OCI-LY1 (cell line): ENCODE results near the gene RCBTB1.

Source experiments
- H2AFZ ChIP-seq: fragments of 200-600 bp; sonication (generic), shearing (Covaris generic); 2 replicates; pipeline ENCODE4 v1.6.0; 2014; ENCODE audit warnings: antibody characterized with exemption, mild to moderate bottlenecking, low read length
- H3F3A ChIP-seq: fragments of 200-600 bp; sonication (generic), shearing (Covaris generic); 2 replicates; pipeline ENCODE4 v1.6.0; 2014; ENCODE audit warnings: mild to moderate bottlenecking, antibody characterized with exemption, low read length, moderate library complexity; ENCODE audit not compliant: insufficient read depth
- H3K27ac ChIP-seq: fragments of 200-600 bp; sonication (generic); 2 replicates; pipeline ENCODE4 v1.5.1; 2014; ENCODE audit warnings: low read length, mixed run types, mild to moderate bottlenecking, low read depth; ENCODE audit not compliant: poor library complexity, severe bottlenecking
- H3K27me3 ChIP-seq: fragments of 200-600 bp; sonication (generic); 2 replicates; pipeline ENCODE4 v1.6.0; 2014; ENCODE audit warnings: antibody characterized with exemption, mild to moderate bottlenecking, low read length, moderate library complexity; ENCODE audit not compliant: insufficient read depth
- H3K36me3 ChIP-seq: fragments of 200-600 bp; sonication (generic); 2 replicates; pipeline ENCODE4 v1.6.1; 2014; ENCODE audit warnings: mild to moderate bottlenecking, antibody characterized with exemption, low read length, moderate library complexity, mixed read lengths; ENCODE audit not compliant: insufficient read depth
- H3K4me1 ChIP-seq: fragments of 200-600 bp; sonication (generic); 2 replicates; pipeline ENCODE4 v1.5.1; 2014; ENCODE audit warnings: mild to moderate bottlenecking, low read length, moderate library complexity; ENCODE audit not compliant: insufficient read depth, severe bottlenecking
- H3K4me2 ChIP-seq: fragments of 200-600 bp; sonication (generic), shearing (Covaris generic); 2 replicates; pipeline ENCODE4 v1.6.1; 2014; ENCODE audit warnings: low read length
- H3K4me3 ChIP-seq: fragments of 200-600 bp; sonication (generic); 2 replicates; pipeline ENCODE4 v1.5.1; 2014; ENCODE audit warnings: low read length, low read depth, mild to moderate bottlenecking, mixed read lengths; ENCODE audit not compliant: poor library complexity, severe bottlenecking
- H3K79me2 ChIP-seq: fragments of 200-600 bp; shearing (Covaris generic); 2 replicates; pipeline ENCODE4 v1.6.1; 2016; ENCODE audit warnings: mixed run types, low read length, mixed read lengths; ENCODE audit not compliant: insufficient read depth
- H3K9ac ChIP-seq: fragments of 200-600 bp; sonication (generic), shearing (Covaris generic); 2 replicates; pipeline ENCODE4 v1.6.1; 2014; ENCODE audit warnings: mild to moderate bottlenecking, low read length, mixed read lengths
- H3K9me2 ChIP-seq: fragments of 200-600 bp; sonication (generic), shearing (Covaris generic); 2 replicates; pipeline ENCODE4 v1.6.1; 2014; ENCODE audit warnings: low read depth, mild to moderate bottlenecking, low read length, mixed read lengths
- H3K9me3 ChIP-seq: fragments of 200-600 bp; shearing (Covaris generic); 2 replicates; pipeline ENCODE4 v1.6.1; 2014; ENCODE audit warnings: low read length, mixed read lengths
- H4K20me1 ChIP-seq: fragments of 200-600 bp; sonication (generic), shearing (Covaris generic); 2 replicates; pipeline ENCODE4 v1.6.0; 2016; ENCODE audit warnings: mild to moderate bottlenecking, low read length; ENCODE audit not compliant: insufficient read depth
- CTCF ChIP-seq: fragments of 200-600 bp; sonication (generic), shearing (Covaris generic); IDR thresholded peaks from 2 replicates; pipeline ENCODE4 v1.5.1; 2017; ENCODE audit warnings: mild to moderate bottlenecking, antibody characterized with exemption, low read length, moderate library complexity, mixed read lengths
- EZH2 ChIP-seq: fragments of 200-600 bp; sonication (generic), shearing (Covaris generic); IDR thresholded peaks from 2 replicates; pipeline ENCODE4 v1.8.0; 2017; ENCODE audit warnings: borderline replicate concordance, mixed run types, mild to moderate bottlenecking, antibody characterized with exemption, low read length, moderate library complexity, mixed read lengths

RCBTB1 gene

GRCh38 chr13:49536144-49536873 is 49.0 kb downstream of the RCBTB1 start:
- no peaks in the 10 kb centered on the region for H3K79me2 ChIP-seq
- H3K4me1 ChIP-seq = peaks cover 86% of the 10 kb centered on the region
- no peaks in the 10 kb centered on the region for H3K27me3 ChIP-seq
- no peaks in the 10 kb centered on the region for H4K20me1 ChIP-seq
- TF ChIP-seq EZH2 (no peak), CTCF (no peak)
- no peaks in the 10 kb centered on the region for H3F3A ChIP-seq
- no peak overlapping the region for H3K4me3 ChIP-seq
- no peaks in the 10 kb centered on the region for H3K9me3 ChIP-seq
- peak overlapping the region; percentile 93 for H3K27ac ChIP-seq
- H2AFZ ChIP-seq = no peak overlapping the region
- no peaks in the 10 kb centered on the region for H3K9me2 ChIP-seq
- peaks cover 67% of the 10 kb centered on the region for H3K36me3 ChIP-seq
- peak overlapping the region; percentile 27; the same call in 1 of the 2 replicates for H3K4me2 ChIP-seq
- no peak overlapping the region; the same call in 1 of the 2 replicates for H3K9ac ChIP-seq

- Histone ChIP-seq H3K9ac (peak overlapping the region; percentile 41; the same call in 1 of the 2 replicates), H3K36me3 (peaks cover 57% of the 10 kb centered on the region; the same call in 1 of the 2 replicates)
Measured at GRCh38 chr13:49533591-49534269, 51.6 kb downstream of the RCBTB1 start.

GRCh38 chr13:49533011-49533410 is 52.3 kb downstream of the RCBTB1 start:
- H3K4me1 ChIP-seq = peaks cover 89% of the 10 kb centered on the region

More at GRCh38 chr13:49533591-49534269, 51.6 kb downstream of the RCBTB1 start:
- Histone ChIP-seq H2AFZ (no peak overlapping the region), H3K4me3 (peak overlapping the region; percentile 20), H3K4me2 (peak overlapping the region; percentile 64), H3K27me3 (no peaks in the 10 kb centered on the region), H3F3A (no peaks in the 10 kb centered on the region), H4K20me1 (no peaks in the 10 kb centered on the region), H3K27ac (peak overlapping the region; percentile 93), H3K9me3 (no peaks in the 10 kb centered on the region), H3K4me1 (peaks cover 81% of the 10 kb centered on the region), H3K9me2 (no peaks in the 10 kb centered on the region), H3K79me2 (no peaks in the 10 kb centered on the region)
- TF ChIP-seq EZH2 = no peak
- no peak for TF ChIP-seq CTCF

More at GRCh38 chr13:49533011-49533410, 52.3 kb downstream of the RCBTB1 start:
- H3K9me2 ChIP-seq = no peaks in the 10 kb centered on the region
- H3K27ac ChIP-seq = peak overlapping the region; percentile 93
- peaks cover 61% of the 10 kb centered on the region; the same call in 1 of the 2 replicates for H3K36me3 ChIP-seq
- no peak overlapping the region for H3K4me3 ChIP-seq
- TF ChIP-seq EZH2 (no peak), CTCF (no peak)
- no peak overlapping the region for H2AFZ ChIP-seq
- H4K20me1 ChIP-seq = no peaks in the 10 kb centered on the region
- no peak overlapping the region; the same call in 1 of the 2 replicates for H3K9ac ChIP-seq
- peak overlapping the region; percentile 64; the same call in 1 of the 2 replicates for H3K4me2 ChIP-seq
- no peaks in the 10 kb centered on the region for H3F3A ChIP-seq
- H3K79me2 ChIP-seq = no peaks in the 10 kb centered on the region
- H3K9me3 ChIP-seq = no peaks in the 10 kb centered on the region
- H3K27me3 ChIP-seq = no peaks in the 10 kb centered on the region
